ENCODE measurements around the gene TUBB4A.

DNA sequence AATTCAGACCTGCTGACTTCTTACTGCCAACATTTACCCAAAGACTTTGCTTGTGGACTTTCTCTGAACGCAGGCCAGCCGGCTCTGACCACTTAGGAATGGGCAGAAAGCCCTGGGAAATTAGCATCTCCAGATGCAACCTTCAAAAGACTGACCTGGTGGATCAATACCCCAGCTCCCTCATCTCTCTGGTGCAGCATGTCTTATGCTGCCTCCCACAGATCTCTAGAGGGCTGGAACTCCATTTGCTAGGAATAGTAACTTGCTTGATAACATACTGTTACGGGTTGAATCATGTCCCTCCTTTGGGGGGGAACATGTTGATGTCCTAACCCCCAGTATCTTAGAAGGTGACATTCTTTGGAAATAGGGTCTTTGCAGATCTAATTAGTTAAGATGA lies 55.7 kb downstream of the TUBB4A start:
- TF ChIP-seq, protein P1, sequence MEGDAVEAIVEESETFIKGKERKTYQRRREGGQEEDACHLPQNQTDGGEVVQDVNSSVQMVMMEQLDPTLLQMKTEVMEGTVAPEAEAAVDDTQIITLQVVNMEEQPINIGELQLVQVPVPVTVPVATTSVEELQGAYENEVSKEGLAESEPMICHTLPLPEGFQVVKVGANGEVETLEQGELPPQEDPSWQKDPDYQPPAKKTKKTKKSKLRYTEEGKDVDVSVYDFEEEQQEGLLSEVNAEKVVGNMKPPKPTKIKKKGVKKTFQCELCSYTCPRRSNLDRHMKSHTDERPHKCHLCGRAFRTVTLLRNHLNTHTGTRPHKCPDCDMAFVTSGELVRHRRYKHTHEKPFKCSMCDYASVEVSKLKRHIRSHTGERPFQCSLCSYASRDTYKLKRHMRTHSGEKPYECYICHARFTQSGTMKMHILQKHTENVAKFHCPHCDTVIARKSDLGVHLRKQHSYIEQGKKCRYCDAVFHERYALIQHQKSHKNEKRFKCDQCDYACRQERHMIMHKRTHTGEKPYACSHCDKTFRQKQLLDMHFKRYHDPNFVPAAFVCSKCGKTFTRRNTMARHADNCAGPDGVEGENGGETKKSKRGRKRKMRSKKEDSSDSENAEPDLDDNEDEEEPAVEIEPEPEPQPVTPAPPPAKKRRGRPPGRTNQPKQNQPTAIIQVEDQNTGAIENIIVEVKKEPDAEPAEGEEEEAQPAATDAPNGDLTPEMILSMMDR (IDR thresholded peaks at IDR 0.05), result no peak
- no peak for TF ChIP-seq POLR2A (IDR thresholded peaks at IDR 0.05)

Measured in esophagus squamous epithelium (tissue), 4 donors.